Testis (tissue), 3 donors: ENCODE data around the gene ESRRB. TPM values are rescaled to one million over a fixed set of nuclear protein-coding genes. Genes with fewer than 3 reads are reported as not detected.

ENCODE experiments used
- DNase-seq: peaks from one replicate; pipeline ENCODE4 v3.0.0-alpha.2; 2019
- H3K27ac ChIP-seq, 2 donors: fragments of 200-600 bp; sonication (generic); one replicate each; pipeline ENCODE4 v1.5.1; 2019
- H3K27me3 ChIP-seq: fragments of 200-600 bp; sonication (generic); one replicate; pipeline ENCODE4 v1.5.1; 2019
- H3K36me3 ChIP-seq: fragments of 200-600 bp; sonication (generic); one replicate; pipeline ENCODE4 v1.5.1; 2017; ENCODE audit warnings: low read depth; ENCODE audit errors: missing control alignments
- H3K4me1 ChIP-seq: fragments of 200-600 bp; sonication (generic); one replicate; pipeline ENCODE4 v1.5.1; 2019
- H3K4me3 ChIP-seq, 2 donors: fragments of 200-600 bp; sonication (generic); one replicate each; pipeline ENCODE4 v1.5.1; 2017 to 2019
- H3K9me3 ChIP-seq: fragments of 200-600 bp; sonication (generic); one replicate; pipeline ENCODE4 v1.5.1; 2017
- POLR2A ChIP-seq: fragments of 450-650 bp; IDR thresholded peaks from one replicate; pipeline ENCODE4 v1.6.1; 2017; ENCODE audit warnings: antibody characterized with exemption, mild to moderate bottlenecking, moderate library complexity
- WGBS, 2 donors: methylation state at CpG; one replicate each; pipeline ENCODE4 v1.1.5; 2018; 5-methylcytosine and 5-hydroxymethylcytosine counted together
- intact Hi-C: fragments of 100-400 bp; cut with DNase I; formaldehyde crosslinking; loops from one replicate; pipeline ENCODE4 v1.15.1; 2023; ENCODE audit warnings: low total_unique reads
- polyA plus RNA-seq: library from polyadenylated mRNA; stranded (reverse); fragments of 350-450 nt; fragmentation: Illumina TruSeq; extraction: RNeasy Lipid Tissue Mini Kit (QIAGEN cat#74804); gene quantifications from one replicate; pipeline ENCODE4 v1.2.3, GENCODE V29; 2014; ENCODE audit warnings: low read depth, low replicate concordance; ENCODE audit not compliant: insufficient read depth
- total RNA-seq, 2 donors: library from RNA; depleted of rRNA; stranded (reverse); fragments of >200 nt; gene quantifications; one replicate each; pipeline ENCODE4 v1.2.3, GENCODE V29; 2016
- TF ChIP-seq, protein P1 (sequence below), 3 experiments: fragments of 450-650 bp in 2 of 3; fragments of 200-600 bp in 1 of 3; sonication (generic) in 1 of 3; IDR thresholded peaks; one replicate each; pipeline ENCODE4 v1.5.1; 2016 to 2019; ENCODE audit warnings: antibody characterized with exemption in 3 of 3, mild to moderate bottlenecking in 2 of 3, moderate library complexity in 1 of 3

ESRRB gene
- total and polyA plus RNA-seq, 3 donors from 2014 or later = 2.5 to 3.3 (median 2.8) TPM

DNA sequence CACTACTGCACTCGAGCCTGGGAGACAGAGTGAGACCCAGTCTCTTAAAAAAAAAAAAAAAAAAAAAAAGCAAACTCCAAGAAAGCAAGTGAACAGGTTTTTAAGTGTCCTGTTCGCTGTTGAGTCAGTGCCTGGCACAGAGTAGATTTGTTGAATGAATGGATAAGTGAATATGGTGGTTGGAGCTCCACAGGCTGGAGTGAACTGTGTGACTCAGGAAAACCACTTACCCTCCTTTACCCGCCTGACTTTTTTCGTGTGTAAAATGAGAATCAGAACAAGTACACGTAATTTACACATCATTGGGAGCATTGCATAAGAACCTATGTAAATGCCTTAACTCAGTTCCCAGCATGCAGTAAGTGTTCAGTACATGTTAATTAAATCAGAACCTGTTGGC lies 24.0 kb upstream of the ESRRB start:
- Histone ChIP-seq H3K36me3 (no peaks in the 10 kb centered on the region), H3K27ac (no peak overlapping the region), H3K4me3 (no peak overlapping the region), H3K9me3 (no peaks in the 10 kb centered on the region), H3K4me1 (no peaks in the 10 kb centered on the region), H3K27me3 (no peaks in the 10 kb centered on the region)
- no peak for DNase-seq
- WGBS, 2 donors = 76 to 86% methylated on average over 5 of the region's 5 CpGs
- no peak for TF ChIP-seq POLR2A
- intact Hi-C loops = loop anchor here (5.0 kb wide), 1 partner anchor 305 kb away; no protein-coding TSS in a partner anchor

GRCh38 chr14:76352639-76353281 lies 23.2 kb upstream of the ESRRB start:
- Histone ChIP-seq H3K4me1 (no peaks in the 10 kb centered on the region), H3K36me3 (no peaks in the 10 kb centered on the region), H3K27ac (no peak overlapping the region), H3K4me3 (peak overlapping the region in 1 of 2 donors; percentile 3), H3K9me3 (no peaks in the 10 kb centered on the region), H3K27me3 (no peaks in the 10 kb centered on the region)
- DNase-seq = peak; percentile 77
- TF ChIP-seq POLR2A = no peak
- TF ChIP-seq, protein P1, sequence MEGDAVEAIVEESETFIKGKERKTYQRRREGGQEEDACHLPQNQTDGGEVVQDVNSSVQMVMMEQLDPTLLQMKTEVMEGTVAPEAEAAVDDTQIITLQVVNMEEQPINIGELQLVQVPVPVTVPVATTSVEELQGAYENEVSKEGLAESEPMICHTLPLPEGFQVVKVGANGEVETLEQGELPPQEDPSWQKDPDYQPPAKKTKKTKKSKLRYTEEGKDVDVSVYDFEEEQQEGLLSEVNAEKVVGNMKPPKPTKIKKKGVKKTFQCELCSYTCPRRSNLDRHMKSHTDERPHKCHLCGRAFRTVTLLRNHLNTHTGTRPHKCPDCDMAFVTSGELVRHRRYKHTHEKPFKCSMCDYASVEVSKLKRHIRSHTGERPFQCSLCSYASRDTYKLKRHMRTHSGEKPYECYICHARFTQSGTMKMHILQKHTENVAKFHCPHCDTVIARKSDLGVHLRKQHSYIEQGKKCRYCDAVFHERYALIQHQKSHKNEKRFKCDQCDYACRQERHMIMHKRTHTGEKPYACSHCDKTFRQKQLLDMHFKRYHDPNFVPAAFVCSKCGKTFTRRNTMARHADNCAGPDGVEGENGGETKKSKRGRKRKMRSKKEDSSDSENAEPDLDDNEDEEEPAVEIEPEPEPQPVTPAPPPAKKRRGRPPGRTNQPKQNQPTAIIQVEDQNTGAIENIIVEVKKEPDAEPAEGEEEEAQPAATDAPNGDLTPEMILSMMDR (IDR thresholded peaks at IDR 0.05) = peak; percentile 68 to 85 (median 78)
- 6 to 8% methylated on average over 10 to 40 of the region's 40 CpGs for WGBS, 2 donors
- intact Hi-C loops = loop anchor here (5.0 kb wide), 1 partner anchor 305 kb away; no protein-coding TSS in a partner anchor

GRCh38 chr14:76354310-76354709 lies 21.6 kb upstream of the ESRRB start:
- no peak for TF ChIP-seq POLR2A
- TF ChIP-seq, protein P1 (IDR thresholded peaks at IDR 0.05) = no peak
- no peak for DNase-seq
- Histone ChIP-seq H3K4me1 (no peaks in the 10 kb centered on the region), H3K27ac (no peak overlapping the region), H3K36me3 (no peaks in the 10 kb centered on the region), H3K9me3 (no peaks in the 10 kb centered on the region), H3K4me3 (no peak overlapping the region), H3K27me3 (no peaks in the 10 kb centered on the region)
- intact Hi-C loops = loop anchor here (5.0 kb wide), 1 partner anchor 307 kb away; no protein-coding TSS in a partner anchor
- 99 to 100% methylated on average over 4 of the region's 4 CpGs for WGBS, 2 donors

DNA sequence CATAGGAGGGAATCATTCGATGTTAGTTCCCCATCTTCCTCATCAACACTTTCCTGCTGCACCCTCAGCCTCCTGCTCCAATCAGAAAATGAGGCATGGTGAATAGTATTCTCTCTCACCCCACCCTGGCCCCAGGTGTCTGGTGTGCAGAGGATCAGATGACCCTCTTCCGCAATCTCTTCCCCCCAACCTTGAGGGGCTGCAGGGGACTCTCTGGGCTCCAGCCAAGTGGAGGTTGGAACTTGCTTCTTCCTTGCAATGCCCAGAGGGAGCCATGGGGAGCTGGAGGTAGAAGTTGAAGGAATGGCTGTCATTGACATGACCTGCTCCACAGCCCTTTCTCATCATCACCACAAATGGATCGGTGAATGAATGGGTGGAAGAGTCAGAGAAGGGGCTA lies 20.2 kb upstream of the ESRRB start:
- no peak for TF ChIP-seq POLR2A
- TF ChIP-seq, protein P1 (IDR thresholded peaks at IDR 0.05) = no peak

GRCh38 chr14:76371066-76371465 lies 4.9 kb upstream of the ESRRB start:
- no peaks in the 10 kb centered on the region for H3K36me3 ChIP-seq
- no peak overlapping the region for H3K27ac ChIP-seq
- 70 to 74% methylated on average over 4 to 7 of the region's 7 CpGs for WGBS, 2 donors
- DNase-seq = no peak
- intact Hi-C loops = no loop called here
- no peak overlapping the region for H3K4me3 ChIP-seq
- H3K9me3 ChIP-seq = no peaks in the 10 kb centered on the region
- no peaks in the 10 kb centered on the region for H3K27me3 ChIP-seq
- TF ChIP-seq, protein P1 (IDR thresholded peaks at IDR 0.05) = no peak
- no peak for TF ChIP-seq POLR2A
- H3K4me1 ChIP-seq = no peaks in the 10 kb centered on the region

More for the DNA sequence above, 20.2 kb upstream of the ESRRB start:
- intact Hi-C loops = no loop called here
- no peaks in the 10 kb centered on the region for H3K9me3 ChIP-seq
- H3K27ac ChIP-seq = no peak overlapping the region
- DNase-seq = no peak
- no peaks in the 10 kb centered on the region for H3K27me3 ChIP-seq
- H3K4me1 ChIP-seq = no peaks in the 10 kb centered on the region
- WGBS, 2 donors = 88% methylated on average over 3 of the region's 3 CpGs
- H3K4me3 ChIP-seq = no peak overlapping the region
- H3K36me3 ChIP-seq = no peaks in the 10 kb centered on the region
